ENCODE data around the gene TGIF2. TPM values are rescaled to one million over a fixed set of nuclear protein-coding genes. Genes with fewer than 3 reads are reported as not detected.
A peak's percentile ranks its signal among the peaks of the same experiment; 100 is the strongest.

The TGIF2 gene
- total and polyA plus RNA-seq, 2 of the 8 experiments (the other 6 are each of a cell fraction or from before 2014, with no cell fraction given) = 49.7 to 76.7 TPM

DNA sequence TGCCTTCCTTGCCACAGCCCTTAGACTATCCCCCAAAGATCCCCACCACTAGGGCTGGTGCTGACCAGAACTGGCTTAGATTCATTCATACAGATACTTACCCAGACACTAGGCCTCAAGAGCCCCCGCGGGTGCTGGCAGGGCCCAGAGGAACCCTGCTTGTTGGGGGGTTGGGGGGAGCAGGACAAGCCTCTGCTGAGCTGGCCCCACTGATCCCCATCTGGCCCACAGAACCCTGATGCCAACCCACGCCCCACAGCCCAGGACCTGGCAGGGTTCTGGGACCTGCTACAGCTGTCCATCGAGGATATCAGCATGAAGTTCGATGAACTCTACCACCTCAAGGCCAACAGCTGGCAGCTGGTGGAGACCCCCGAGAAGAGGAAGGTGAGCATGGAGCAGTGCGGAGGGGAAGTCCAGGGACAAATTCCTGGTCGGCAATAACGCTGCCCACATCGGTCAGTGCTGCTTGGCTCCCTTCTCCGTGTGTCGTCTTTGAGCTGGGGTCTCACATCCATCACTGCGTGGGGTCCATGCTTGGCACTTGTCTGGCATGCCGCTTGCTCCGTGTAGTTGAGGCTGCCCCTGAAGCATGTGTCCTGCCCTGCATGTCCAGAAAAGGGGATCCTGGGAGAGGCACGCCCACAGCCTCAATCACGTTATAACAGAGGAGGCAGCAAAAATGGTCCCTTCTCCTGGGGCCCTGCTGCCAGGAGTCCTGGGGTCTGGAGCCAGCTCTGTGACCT, 47.6 kb upstream of the TGIF2 start:
- no peaks in the 10 kb centered on the region for H3K27me3 ChIP-seq (replicated peaks in 1 of 4; ENCODE audit: control insufficient read depth in 3 of 4, extremely low read depth in 1 of 4, insufficient read depth in 3 of 4, low read length in 3 of 4)
- no peaks in the 10 kb centered on the region for H3K79me2 ChIP-seq (ENCODE audit: control insufficient read depth in 1 of 2, insufficient read depth in 2 of 2, low read length in 2 of 2)
- H3K9me3 ChIP-seq (ENCODE audit: insufficient read depth in 2 of 2, low read depth in 1 of 2, low read length in 1 of 2) = no peaks in the 10 kb centered on the region
- no peak overlapping the region for H3K18ac ChIP-seq (ENCODE audit: extremely low read depth, low read length)
- no peak overlapping the region; the same call in 1 of the 2 replicates for H4K8ac ChIP-seq (ENCODE audit: extremely low read depth, insufficient read depth, low read length)
- H4K5ac ChIP-seq (ENCODE audit: insufficient read length, low read depth, low read length) = no peak overlapping the region
- H3K56ac ChIP-seq (replicated peaks; ENCODE audit: insufficient read length, low read depth, low read length) = no peak overlapping the region
- WGBS, 2 experiments (ENCODE audit: extremely low coverage in 1 of 2, insufficient coverage in 1 of 2, insufficient read length in 1 of 2, insufficient replicate concordance in 2 of 2, low coverage in 1 of 2, low lambda C conversion rate in 2 of 2, missing lambda C conversion rate in 1 of 2) = 95% methylated on average over 17 of the region's 17 CpGs; no CpG with 5 or more reads in 1 of the 2 experiments
- no peak overlapping the region for H3K4me3 ChIP-seq (ENCODE audit: extremely low read depth in 1 of 4, insufficient read depth in 2 of 4, low read depth in 3 of 4, low read length in 4 of 4)
- H2BK15ac ChIP-seq (ENCODE audit: low read length) = no peak overlapping the region
- no peak overlapping the region for H3K9ac ChIP-seq (replicated peaks in 1 of 4; ENCODE audit: extremely low read depth in 1 of 4, low read depth in 3 of 4, low read length in 3 of 4)
- no peak overlapping the region for H3K27ac ChIP-seq (ENCODE audit: low read depth, low read length)
- H3K14ac ChIP-seq (ENCODE audit: insufficient read length) = no peak overlapping the region
- POLR2A ChIA-PET (ENCODE audit: partially characterized antibody) = no interaction called here
- H4K20me1 ChIP-seq (replicated peaks in 1 of 2; ENCODE audit: control insufficient read depth in 1 of 2, insufficient read depth in 2 of 2, low read length in 2 of 2) = peaks cover 9 to 11% of the 10 kb centered on the region in 2 experiments
- H2AFZ ChIP-seq (ENCODE audit: low read length) = no peak overlapping the region
- no peak overlapping the region for H3K4me2 ChIP-seq (ENCODE audit: insufficient read depth in 1 of 2, low read depth in 2 of 2, low read length in 2 of 2)
- no peaks in the 10 kb centered on the region for H3K4me1 ChIP-seq (replicated peaks in 1 of 4; ENCODE audit: control insufficient read depth in 3 of 4, insufficient read depth in 4 of 4, low read length in 3 of 4)
- no peak for DNase-seq (ENCODE audit: low read depth in 1 of 2, low spot score in 2 of 2)
- H2AK5ac ChIP-seq (ENCODE audit: low read depth, low read length) = no peak overlapping the region
- H2BK20ac ChIP-seq (ENCODE audit: low read length) = no peak overlapping the region
- no peaks in the 10 kb centered on the region; the same call in 1 of the 2 replicates for H3K79me1 ChIP-seq (ENCODE audit: low read depth, low read length)
- no peak for FAIRE-seq
- H4K91ac ChIP-seq (replicated peaks; ENCODE audit: insufficient read length, low read length) = no peak overlapping the region
- H2BK120ac ChIP-seq (replicated peaks; ENCODE audit: low read depth, low read length) = no peak overlapping the region
- H3K4ac ChIP-seq (replicated peaks; ENCODE audit: insufficient read length, low read depth, low read length) = no peak overlapping the region
- no peaks in the 10 kb centered on the region for H3K23me2 ChIP-seq (ENCODE audit: low read depth, low read length)
- peaks cover 6 to 34% (median 19%) of the 10 kb centered on the region in 4 experiments for H3K36me3 ChIP-seq (ENCODE audit: control insufficient read depth in 2 of 4, insufficient read depth in 4 of 4, low read length in 3 of 4)
- 0 out of 2 replicates have a peak overlapping the region, but pooled peaks have one; percentile 35 for H2BK5ac ChIP-seq (ENCODE audit: low read depth, low read length)
- CTCF ChIA-PET (ENCODE audit: partially characterized antibody) = interaction anchor here (0.6 to 1.3 kb wide), 2 partner anchors 8 to 89 kb away, joined by 3 to 4 read pairs; no protein-coding TSS in a partner anchor
- H3K23ac ChIP-seq (ENCODE audit: insufficient read length) = no peak overlapping the region
- no peak overlapping the region for H2BK12ac ChIP-seq (ENCODE audit: low read depth, low read length)
- no peak for TF ChIP-seq CREB1 (IDR thresholded peaks at IDR 0.05)
- no peak for TF ChIP-seq TCF12 (IDR thresholded peaks at IDR 0.05; ENCODE audit: low read depth, low read length)
- TF ChIP-seq KDM5A (IDR thresholded peaks at IDR 0.05; ENCODE audit: low read length) = no peak
- no peak for TF ChIP-seq BRCA1 (IDR thresholded peaks at IDR 0.05; ENCODE audit: low read depth, low read length)
- no peak for TF ChIP-seq SRF (IDR thresholded peaks at IDR 0.05; ENCODE audit: low read depth, low read length)
- TF ChIP-seq CBX8 (IDR thresholded peaks at IDR 0.05; ENCODE audit: borderline replicate concordance, low read depth, low read length) = no peak
- no peak for TF ChIP-seq BACH1 (IDR thresholded peaks at IDR 0.05; ENCODE audit: low read length)
- no peak for TF ChIP-seq HDAC2 (IDR thresholded peaks at IDR 0.05; ENCODE audit: borderline replicate concordance in 1 of 2, low read depth in 2 of 2, low read length in 2 of 2)
- no peak for TF ChIP-seq EZH2 (IDR thresholded peaks at IDR 0.05; ENCODE audit: low read depth, low read length, severe bottlenecking)
- TF ChIP-seq, protein P1, sequence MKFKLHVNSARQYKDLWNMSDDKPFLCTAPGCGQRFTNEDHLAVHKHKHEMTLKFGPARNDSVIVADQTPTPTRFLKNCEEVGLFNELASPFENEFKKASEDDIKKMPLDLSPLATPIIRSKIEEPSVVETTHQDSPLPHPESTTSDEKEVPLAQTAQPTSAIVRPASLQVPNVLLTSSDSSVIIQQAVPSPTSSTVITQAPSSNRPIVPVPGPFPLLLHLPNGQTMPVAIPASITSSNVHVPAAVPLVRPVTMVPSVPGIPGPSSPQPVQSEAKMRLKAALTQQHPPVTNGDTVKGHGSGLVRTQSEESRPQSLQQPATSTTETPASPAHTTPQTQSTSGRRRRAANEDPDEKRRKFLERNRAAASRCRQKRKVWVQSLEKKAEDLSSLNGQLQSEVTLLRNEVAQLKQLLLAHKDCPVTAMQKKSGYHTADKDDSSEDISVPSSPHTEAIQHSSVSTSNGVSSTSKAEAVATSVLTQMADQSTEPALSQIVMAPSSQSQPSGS (IDR thresholded peaks at IDR 0.05; ENCODE audit: low read length) = no peak
- no peak for TF ChIP-seq RFX5 (IDR thresholded peaks at IDR 0.05; ENCODE audit: borderline replicate concordance, low read depth, low read length)
- no peak for TF ChIP-seq CEBPB (IDR thresholded peaks at IDR 0.05; ENCODE audit: low read depth, low read length)
